PFSK-1 (cell line): ENCODE results near the gene HOXA5.

Experiments
- POLR2AphosphoS5 ChIP-seq: IDR thresholded peaks from 2 replicates; pipeline ENCODE4 v1.6.1; 2012; ENCODE audit warnings: low read depth, mild to moderate bottlenecking, control low read depth, low read length, moderate library complexity
- SIN3A ChIP-seq: IDR thresholded peaks from 2 replicates; pipeline ENCODE4 v1.6.1; 2012; ENCODE audit warnings: mild to moderate bottlenecking, low read length, moderate library complexity, borderline replicate concordance; ENCODE audit not compliant: insufficient read depth

GRCh38 chr7:27112361-27112760 is 31.1 kb downstream of the HOXA5 start:
- TF ChIP-seq SIN3A (no peak), POLR2AphosphoS5 (no peak)
